ENCODE measurements around the gene INPP5B.

The INPP5B gene

DNA sequence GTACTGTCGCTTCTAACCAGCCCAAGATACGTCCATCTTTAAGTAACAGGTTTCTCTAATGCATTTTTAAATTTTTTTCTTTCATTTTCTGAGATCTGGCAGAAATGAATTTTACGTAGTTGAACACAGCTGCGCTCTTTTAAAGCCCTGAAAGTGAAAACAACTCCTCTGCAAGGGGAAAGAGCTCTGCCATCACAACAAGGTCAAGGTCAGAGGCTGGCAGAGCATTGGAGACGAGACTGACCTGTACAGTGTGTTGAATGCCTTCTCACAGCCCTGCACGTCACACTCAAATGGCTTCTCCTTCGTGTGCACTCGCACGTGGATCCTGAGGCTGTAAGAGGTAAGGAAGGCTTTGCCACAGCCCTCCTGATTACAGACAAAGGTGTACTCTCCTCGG lies 107.2 kb downstream of the INPP5B start:
- DNase-seq (ENCODE audit: low spot score), result no peak

DNA sequence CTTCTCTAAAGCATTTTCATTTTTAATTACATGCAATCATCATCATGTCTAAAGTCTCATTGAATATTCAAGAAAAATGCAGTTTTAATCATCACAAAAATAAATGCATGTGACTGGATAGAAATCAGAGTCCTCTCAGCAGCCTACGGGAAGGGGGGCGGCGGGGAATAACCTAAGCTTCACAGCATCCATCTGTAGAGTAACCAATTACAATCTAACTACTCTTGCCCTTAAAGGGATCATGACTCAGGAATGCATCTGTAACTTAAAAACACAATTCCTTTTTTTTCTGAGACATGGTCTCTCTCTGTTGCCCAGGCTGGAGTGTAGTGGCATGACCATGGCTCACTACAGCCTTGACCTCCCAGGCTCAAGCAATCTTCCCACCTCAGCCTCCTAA lies 110.1 kb downstream of the INPP5B start:
- no peak for DNase-seq (ENCODE audit: low spot score)

DNA sequence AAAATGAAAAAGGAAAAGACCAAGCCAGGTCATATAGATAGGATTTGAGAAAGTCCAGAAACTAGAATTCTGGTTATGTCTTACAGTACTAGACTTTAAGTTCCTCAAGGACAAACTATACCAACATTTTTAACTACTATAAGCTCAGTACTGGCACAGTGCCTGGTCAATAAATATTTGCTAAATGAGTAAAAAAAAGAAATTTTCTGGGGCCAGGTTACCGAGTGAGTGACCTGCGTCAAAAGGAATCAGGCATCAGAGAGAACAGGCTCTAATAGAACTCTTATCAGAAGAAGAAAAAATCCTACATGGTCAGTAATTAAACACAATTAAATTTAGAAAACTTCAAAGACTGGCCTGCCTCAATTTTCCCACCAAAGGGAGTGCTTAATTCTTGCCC lies 115.0 kb downstream of the INPP5B start:
- DNase-seq (ENCODE audit: low spot score), result no peak

DNA sequence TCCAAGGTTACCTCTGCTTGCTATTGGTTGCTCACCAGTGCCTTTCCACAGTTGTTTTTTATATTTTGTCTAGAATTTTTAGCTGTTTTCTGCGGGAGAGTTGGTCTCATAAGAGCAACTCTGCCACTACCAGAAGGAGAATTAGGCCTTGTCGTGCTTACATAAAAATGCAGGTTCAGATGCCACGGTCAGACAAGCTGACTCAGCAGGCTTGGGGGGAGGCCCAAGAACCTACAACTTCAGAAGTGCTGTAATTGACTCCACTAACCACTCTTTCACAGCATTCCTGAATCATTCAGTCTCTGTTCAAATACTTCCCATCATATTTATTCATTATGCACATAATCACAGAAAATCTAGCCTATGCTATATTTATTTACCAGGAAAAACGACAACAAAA lies 115.7 kb downstream of the INPP5B start:
- no peak for DNase-seq (ENCODE audit: low spot score)

DNA sequence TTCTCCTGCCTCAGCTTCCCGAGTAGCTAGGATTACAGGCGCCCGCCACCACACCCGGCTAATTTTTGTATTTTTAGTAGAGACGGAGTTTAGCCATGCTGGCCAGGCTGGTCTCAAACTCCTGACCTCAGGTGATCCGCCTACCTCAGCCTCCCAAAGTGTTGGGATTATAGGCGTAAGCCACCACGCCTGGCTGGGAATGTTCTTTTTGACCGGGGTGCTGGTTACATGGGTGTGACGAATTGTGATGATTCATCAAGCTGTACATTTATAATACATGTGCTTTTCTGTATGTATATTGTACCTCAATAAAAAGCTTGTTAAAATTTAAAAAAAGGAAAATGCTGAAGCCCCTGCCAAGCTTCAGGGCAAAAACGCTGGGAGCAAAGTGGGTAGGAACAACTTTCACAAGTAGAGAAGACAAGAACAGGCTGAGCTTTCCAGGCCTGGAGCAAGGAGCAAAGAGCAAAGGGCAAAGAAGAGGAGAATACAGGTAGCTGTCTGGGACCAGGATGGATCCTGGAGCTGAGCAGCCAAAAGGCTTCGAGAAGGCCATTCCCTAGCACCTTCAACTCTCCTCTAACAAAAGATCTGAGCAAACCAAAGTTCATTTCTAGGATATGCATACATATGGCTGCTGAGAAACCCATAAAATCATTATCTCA lies 118.3 kb downstream of the INPP5B start:
- no peak for DNase-seq (ENCODE audit: low spot score)

DNA sequence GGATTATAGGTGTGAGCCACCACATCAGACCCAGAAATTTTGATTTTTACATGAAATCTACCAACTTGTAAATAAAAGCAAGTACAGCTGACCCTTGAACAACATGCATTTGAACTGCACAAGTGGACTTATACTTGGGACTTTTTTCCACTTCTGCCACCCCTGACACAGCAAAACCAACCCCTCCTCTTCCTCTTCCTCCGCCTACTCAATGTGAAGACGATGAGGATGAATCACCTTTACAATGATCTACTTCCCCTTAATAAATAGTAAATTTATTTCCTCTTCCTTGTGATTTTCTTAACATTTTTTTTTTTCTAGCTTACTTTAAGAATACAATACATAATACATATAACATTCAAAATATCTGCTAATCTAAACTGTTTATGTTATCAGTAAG lies 121.3 kb downstream of the INPP5B start:
- peak; percentile 14 for DNase-seq (ENCODE audit: low spot score)

DNA sequence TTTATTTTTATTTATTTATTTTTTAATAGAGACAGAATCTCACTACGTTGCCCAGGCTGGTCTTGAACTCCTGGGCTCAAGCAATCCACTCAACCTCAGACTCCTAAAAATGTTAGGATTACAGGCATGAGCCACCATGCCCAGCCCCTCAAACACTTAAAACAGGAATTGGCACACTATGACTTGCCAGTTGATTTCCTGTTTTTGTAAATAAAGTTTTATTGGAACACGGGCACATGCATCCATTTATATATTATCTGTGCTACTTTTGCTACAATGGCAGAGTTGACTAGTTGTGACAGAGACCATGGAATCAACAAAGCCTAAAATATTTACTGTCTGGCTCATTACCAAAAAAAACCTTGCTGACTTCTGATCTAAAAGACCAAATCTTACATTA lies 122.9 kb downstream of the INPP5B start:
- no peak for DNase-seq (ENCODE audit: low spot score)

DNA sequence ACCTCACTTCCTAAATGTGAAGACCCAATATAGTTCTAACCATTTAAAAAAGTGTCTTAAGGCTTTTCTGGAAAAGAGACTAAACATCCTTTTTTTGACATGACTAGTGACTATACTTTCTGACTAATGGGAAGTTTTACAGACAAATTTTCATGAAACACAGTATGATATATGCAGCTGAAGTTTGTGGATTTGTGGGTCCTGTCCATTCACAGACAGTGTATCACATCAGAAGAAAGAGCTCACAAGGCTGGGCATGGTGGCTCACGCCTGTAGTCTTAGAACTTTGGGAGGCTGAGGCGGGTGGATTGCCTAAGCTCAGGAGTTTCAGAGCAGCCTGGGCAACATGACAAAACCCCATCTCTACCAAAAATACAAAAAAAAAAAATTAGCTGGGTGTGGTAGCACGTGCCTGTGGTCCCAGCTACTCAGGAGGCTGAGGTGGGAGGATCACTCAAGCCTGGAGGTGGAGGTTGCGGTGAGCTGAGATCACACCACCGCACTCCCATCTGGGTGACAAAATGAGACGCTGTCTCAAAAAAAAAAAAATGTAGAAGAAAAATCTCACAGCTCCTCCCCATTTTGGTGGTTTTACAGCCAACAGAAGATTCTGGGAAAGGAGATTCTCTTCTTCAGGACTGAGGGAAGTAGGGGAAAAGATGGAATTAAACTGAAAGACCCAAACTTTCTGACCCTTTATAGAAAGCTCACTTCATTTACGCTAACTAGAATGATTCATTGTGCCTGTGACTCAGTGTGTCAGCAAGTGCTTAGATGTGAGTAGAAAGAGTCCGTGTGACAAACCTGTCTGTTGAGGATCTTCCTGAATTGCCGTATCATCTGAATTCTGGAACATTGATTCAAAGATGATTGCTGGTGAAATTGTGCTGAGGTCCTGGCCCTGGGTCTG lies 123.7 kb downstream of the INPP5B start:
- DNase-seq (ENCODE audit: low spot score), result peak; percentile 50

DNA sequence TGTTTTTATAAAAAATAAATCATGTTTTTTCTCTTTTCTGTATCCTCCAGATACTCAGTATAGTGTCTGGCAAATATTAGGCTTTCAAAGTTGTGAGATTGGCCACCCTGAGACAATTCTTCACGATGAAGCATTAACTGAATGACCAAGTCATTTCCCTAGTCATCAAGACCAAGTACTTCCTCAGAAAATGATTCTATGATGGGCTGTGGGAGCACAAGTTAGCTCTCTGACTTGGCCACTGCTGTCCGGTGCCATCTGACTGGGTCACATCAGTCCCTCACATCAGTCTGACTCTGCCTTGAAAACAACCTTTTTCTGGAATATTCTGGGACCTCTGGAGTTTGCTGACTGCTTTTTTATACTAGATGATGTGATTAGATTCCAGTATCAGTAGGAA lies 125.4 kb downstream of the INPP5B start:
- no peak for DNase-seq (ENCODE audit: low spot score)

DNA sequence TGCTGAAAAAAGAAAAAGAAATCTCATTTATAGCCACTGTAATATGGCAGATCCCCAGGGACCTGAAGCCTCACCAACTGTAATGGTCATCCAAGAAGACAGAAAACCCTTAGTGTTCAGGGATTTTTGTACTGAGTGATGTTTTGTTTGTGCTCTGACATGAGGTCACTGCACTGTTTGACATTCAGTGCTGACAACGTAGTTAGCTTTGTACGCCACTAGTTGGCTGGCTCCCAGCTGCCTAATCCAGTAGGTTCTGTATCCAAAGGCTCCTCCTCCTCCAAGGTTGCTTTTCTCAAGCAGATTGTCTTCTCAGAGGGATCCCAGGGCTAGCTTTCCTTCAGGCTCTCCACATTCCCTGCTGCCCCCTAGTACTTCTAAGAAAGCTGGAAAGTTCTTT lies 129.4 kb downstream of the INPP5B start:
- no peak for DNase-seq (ENCODE audit: low spot score)

DNA sequence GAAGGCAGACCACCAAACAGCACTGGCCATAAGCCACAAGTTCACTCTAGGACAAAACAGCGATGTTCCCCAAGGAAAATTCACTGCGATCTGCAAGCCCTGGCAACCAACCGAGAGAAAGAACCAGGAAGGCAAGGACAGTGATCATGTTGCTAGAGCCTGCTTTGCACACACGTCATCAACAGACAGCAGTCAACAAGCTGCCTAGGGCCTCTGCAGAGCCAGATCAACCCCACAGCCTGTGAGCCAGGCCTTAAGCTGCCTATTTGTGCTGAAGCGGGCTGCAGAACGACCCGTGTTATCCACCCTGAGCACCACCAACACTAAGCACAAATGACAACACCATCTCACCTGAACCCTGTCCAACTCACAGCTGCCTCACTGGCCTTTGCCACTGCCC lies 132.6 kb downstream of the INPP5B start:
- no peak for DNase-seq (ENCODE audit: low spot score)

DNA sequence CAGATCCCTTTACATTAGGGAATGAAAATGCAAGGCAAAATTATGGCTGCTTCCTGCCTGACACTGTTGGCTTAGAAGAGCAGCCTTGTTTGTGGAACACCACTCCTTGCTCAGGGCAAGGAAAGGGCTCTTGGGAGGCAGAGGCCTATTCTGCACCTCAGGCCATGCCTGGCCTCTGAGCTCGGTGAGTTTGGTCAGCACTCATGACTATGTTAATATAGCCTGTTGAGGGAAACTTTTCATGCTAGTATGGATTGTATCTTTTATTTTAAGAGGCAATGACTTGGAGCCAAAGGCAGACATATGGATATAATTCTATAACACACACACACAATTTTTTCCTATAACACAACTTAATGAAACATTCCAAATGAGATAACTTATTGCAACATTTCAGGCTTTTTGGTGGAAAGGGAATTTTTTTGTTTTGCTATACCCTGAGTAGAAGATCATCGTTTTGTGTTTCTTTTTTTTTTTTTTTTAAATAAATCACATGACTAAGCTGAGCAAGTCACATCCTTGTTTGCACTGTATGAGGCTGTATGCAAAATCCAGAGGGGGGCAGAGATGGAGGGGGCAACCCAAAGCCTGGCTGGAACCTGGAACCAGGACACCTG lies 133.2 kb downstream of the INPP5B start:
- no peak for DNase-seq (ENCODE audit: low spot score)

DNA sequence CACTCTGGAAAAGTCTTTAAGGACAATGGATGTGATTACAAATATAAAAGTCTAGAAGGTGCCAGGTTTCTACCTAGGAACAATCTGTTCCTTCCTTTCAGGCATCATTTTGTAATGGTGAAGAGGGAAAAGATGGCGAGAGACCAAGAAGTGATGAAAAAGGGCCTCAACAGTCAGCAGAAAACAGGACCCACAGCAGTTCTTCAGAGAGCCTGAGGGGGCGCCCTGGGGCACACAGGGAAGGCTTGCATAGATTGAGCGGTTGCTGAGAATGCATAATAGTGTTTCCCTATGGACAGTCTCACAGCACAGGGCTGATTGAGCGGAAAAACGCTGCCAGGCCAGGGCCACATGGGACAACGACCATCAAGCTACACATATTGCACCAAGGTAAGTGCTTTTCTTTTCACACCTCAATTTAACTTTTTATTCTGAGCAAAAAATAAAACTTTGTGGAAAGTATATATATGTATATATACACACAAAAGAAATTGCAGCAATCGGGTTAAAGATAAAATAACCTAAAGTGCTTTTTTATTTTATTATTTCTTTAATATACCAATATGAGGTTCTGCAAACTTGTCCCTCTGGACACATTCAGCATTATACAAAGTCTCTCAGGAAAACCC lies 135.7 kb downstream of the INPP5B start:
- peak; percentile 76 for DNase-seq (ENCODE audit: low spot score)
